GM12892 (cell line): ENCODE data around the gene MOK.

ENCODE experiments used
- POLR2A ChIP-seq: IDR thresholded peaks from 2 replicates; pipeline ENCODE4 v1.6.1; 2011; ENCODE audit warnings: low read depth, low read length, control low read depth
- POLR2AphosphoS5 ChIP-seq: IDR thresholded peaks from 2 replicates; pipeline ENCODE4 v1.6.1; 2011; ENCODE audit warnings: low read depth, low read length, control low read depth
- TAF1 ChIP-seq: IDR thresholded peaks from 2 replicates; pipeline ENCODE4 v1.6.1; 2011; ENCODE audit warnings: low read depth, mild to moderate bottlenecking, control low read depth, low read length, borderline replicate concordance

DNA sequence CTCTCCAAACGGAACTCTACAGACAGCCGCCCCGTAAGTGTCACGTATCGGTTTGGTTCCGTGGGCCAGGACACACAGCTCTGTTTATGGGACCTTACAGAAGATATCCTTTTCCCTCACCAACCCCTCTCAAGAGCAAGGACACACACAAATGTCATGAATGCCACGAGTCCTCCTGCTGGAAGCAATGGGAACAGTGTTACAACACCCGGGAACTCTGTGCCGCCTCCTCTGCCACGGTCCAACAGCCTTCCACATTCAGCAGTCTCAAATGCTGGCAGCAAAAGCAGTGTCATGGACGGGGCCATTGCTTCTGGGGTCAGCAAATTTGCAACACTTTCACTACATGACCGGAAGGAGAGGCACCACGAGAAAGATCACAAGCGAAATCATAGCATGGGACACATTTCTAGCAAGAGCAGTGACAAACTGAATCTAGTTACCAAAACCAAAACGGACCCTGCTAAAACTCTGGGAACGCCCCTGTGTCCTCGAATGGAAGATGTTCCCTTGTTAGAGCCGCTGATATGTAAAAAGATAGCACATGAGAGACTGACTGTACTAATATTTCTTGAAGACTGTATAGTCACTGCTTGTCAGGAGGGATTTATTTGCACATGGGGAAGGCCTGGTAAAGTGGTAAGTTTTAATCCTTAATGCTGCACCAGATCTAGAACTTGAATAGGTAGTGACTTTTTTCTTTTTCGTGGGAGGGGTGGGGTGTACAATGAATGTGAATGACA, 95.6 kb downstream of the MOK start:
- TF ChIP-seq POLR2A (no peak), TAF1 (no peak), POLR2AphosphoS5 (no peak)
